Fibroblast of skin of back (primary cell): ENCODE data around the gene RSRC2.
"Not testable (repeated sequence)": the region's sequence is repeated elsewhere in the genome, so short reads cannot be mapped to it uniquely, and the experiment has no call there.

Experiments used
- DNase-seq: peaks from one replicate; pipeline ENCODE4 v3.0.0-alpha.2; 2013

RSRC2 gene

GRCh38 chr12:122517877-122518276, 8.9 kb downstream of the RSRC2 start:
- peak; percentile 94 for DNase-seq

DNA sequence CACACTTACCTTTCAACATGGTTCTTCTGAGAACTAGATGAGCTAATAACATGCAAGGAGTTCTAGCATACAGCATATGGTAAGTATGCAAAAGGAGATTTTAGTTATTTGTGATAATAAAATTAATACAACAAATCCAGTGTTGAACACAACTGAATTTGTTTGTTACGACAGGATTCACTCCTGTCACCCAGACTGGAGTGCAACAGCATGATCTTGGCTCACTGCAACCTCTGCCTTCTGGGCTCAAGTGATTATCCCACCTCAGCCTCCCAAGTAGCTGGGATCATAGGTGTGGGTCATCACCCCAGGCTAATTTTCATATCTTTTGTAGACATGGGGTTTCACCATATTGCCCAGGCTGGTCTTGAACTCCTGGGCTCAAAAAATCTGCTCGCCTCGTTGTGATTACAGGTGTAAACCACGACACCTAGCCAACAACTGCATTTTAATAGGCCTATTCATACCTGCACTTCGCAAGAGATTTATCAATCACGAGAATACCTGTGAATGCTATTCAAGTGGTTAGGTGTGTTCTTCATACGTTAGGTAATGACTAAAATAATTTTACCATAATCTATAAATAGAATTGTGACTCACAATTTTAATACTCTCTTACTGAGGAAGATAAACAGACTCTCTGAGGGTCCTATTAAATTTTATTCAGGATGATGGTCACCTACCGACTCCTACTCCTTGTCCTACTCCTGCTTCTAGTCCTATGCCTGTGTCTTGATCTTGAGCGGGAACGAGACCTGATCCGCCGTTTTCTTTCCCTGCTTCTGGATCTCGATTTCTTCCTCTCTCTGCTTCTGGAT, 10.0 kb downstream of the RSRC2 start:
- DNase-seq = no peak

DNA sequence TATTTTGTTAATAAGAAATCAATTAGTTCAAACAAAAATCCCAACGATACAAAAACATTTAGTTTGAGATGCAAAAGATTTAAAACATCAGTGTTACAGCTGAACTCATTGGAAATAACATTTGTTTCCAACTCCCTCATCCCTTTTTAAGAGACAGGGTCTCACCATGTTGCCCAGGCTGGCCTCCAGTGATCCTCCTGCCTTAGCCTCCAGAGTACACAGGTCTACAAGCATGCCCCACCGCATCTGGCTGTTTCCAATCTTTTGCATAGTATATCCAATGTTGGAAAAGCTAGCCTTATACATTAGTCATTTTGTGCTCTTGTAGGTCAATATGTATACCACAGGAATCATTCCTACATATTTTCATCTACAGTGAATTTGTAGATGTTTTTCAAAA, 11.5 kb downstream of the RSRC2 start:
- no peak for DNase-seq

- DNase-seq = no peak
These were observed 13.1 kb downstream of the RSRC2 start for GRCh38 chr12:122513660-122514059.

DNA sequence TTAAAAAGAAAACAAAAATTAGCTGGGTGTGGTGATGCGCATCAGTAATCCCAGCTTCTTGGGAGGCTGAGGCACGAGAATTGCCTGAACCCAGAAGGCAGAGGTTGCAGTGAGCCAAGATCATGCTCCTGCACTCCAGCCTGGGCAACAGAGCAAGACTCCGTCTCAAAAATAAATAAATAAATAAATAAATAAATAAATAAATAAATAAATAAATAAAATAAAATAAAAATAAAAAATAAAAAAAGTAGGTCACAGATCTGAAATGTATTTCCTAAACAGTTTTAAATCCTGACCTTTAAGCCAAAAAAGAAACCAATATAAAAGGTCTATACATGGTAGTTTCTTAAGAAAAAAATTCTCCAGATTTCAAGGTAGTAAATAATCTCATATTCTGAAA, 13.7 kb downstream of the RSRC2 start:
- not testable (repeated sequence) for DNase-seq

DNA sequence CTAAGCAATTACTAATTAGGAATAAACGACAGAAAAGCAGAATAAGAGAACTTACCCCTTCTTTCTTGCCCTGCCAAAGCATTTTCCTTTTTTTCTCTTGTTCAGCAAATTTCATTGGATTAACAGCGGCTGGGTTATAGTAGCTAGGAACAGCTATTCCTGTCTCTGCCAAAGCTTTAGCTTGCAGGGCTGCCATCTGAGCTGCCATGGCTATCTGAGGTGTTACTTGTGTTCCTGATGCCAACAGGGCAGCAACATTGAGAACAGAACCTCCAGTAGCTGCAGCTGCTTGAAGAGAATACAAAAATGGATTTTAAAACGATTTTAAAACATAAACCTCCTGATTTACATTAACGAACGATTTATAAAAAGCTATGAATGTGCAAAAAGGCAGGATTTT, 18.6 kb downstream of the RSRC2 start:
- DNase-seq = no peak

- no peak for DNase-seq
These were observed 20.3 kb downstream of the RSRC2 start for GRCh38 chr12:122506393-122506938.

- DNase-seq = no peak
These were observed 21.2 kb downstream of the RSRC2 start for GRCh38 chr12:122505419-122506051.

GRCh38 chr12:122503783-122504590, 22.7 kb downstream of the RSRC2 start:
- DNase-seq = no peak

DNA sequence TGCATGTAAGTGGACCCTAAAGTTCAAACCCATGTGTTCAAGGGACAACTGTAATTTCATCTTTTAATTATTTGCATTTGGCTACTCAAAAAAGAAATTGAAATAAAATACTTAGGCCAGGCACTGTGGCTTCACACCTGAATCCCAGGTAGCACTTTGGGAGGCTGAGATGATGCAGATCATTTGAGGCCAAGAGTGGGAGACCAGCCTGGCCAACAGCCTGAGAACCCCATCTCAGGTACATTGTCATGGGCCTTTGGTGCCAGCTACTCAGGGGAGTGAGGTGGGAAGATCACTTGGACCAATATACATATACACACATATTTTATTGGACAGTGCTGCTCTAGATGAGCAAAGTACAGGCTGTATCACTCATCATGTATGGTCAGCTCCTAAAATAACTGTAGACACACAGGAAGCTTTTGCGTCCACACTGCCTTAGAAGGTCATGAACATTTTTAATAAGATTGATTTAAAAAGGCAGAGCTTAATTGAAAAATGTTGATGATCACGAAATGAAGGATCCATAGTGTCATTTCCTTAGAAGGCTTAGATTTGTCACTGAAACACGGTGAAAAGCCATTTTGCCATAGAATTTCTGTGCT, 23.5 kb downstream of the RSRC2 start:
- DNase-seq = no peak

- no peak for DNase-seq
These were observed 25.2 kb downstream of the RSRC2 start for GRCh38 chr12:122501489-122501989.

DNA sequence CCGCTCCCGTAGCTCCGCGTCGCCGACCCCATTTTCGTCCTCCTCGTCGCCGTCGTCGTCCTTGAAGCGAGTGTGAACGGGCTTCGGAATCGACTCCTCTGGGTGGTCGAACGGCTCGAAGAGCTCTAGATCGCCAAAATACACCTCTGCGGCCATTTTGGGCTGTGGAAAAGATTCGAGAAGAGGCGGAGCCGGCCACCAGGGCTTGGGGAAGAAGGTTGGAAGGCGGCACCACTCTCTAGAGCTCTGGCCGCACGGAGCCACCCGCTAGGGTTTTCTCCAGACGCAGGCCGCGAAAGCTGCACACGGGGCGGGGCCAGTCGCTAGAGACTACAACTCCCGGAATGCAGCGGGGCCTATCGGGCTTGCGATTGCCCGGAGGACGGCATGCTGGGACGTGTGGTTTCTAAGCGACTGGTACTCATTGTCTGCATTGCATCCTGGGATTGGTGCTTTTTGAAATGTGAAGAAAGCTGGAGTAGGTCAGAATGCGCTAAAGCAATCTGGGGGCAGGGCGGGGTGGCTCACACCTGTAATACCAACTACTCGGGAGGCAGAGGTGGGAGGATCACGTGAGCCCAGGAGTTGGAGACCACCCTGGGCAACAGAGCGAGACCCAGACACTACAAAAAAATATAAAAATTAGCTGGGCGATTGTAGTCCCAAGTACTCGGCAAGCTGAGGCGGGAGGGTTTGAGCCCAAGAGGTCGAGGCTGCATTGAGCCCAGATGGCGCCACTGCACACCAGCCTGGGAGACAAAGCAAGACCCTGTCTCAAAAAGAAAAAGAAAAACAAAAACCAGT, 25.8 kb downstream of the RSRC2 start, which contains the start of gene ZCCHC8:
ZCCHC8 (minus strand) TSS at position 248 of the 804 bp plus-strand sequence; CDS start at position 156, 92 bp downstream.
- DNase-seq = peak; percentile 98

- DNase-seq = peak; percentile 62
These were observed 26.6 kb downstream of the RSRC2 start for GRCh38 chr12:122499991-122500684.

DNA sequence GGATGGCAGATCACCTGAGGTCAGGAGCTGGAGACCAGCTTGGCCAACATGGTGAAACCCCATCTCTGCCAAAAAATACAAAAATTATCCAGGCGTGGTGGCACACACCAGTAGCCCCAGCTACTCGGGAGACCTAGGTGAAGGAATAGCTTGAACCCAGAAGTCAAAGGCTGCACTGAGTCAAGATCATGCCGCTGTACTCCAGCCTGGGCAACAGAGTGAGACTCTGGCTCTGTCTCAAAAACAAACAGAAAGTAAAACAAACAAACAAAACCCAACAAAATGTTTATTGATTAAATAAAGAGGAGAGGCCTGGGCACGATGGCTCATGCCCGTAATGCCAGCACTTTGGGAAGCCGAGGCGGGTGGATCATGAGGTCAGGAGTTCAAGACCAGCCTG, 31.5 kb downstream of the RSRC2 start:
- no peak for DNase-seq

- not testable (repeated sequence) for DNase-seq
These were observed 33.5 kb downstream of the RSRC2 start for GRCh38 chr12:122493222-122493621.

DNA sequence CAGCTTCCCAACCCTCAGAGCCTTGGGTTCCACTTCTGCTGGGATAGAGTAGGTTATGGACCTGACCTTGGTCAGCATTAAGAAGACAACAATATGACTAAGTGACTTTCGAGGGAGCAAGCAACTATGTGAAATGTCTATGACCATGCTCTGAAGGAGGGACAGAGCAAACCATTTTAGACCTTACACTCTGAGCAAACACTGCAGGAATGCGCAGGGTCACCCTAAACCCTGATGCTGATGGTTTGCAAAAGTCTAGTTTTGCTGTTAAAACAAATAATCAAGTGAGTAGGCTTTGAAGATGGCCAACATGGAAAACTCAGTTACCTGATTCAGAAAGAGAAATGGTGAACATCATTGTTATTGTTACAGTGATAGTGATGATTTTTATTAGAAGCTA, 34.7 kb downstream of the RSRC2 start:
- no peak for DNase-seq

- no peak for DNase-seq
These were observed 37.7 kb downstream of the RSRC2 start for GRCh38 chr12:122489038-122489437.

DNA sequence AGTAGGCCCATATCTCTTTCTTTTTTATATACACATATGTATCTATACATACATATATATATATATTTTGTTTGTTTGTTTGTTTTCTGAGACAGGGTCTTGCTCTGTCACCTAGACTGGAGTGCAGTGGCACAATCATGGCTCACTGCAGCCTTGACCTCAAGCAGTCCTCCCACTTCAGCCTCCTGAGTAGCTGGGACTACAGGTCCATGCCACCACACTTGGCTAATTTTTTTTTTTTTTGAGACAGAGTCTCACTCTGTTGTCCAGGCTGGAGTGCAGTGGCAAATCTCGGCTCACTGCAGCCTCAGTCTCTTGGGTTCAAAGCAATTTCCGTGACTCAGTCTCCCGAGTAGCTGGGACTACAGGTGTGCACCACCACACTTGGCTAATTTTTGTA, 38.9 kb downstream of the RSRC2 start:
- DNase-seq = not testable (repeated sequence)

DNA sequence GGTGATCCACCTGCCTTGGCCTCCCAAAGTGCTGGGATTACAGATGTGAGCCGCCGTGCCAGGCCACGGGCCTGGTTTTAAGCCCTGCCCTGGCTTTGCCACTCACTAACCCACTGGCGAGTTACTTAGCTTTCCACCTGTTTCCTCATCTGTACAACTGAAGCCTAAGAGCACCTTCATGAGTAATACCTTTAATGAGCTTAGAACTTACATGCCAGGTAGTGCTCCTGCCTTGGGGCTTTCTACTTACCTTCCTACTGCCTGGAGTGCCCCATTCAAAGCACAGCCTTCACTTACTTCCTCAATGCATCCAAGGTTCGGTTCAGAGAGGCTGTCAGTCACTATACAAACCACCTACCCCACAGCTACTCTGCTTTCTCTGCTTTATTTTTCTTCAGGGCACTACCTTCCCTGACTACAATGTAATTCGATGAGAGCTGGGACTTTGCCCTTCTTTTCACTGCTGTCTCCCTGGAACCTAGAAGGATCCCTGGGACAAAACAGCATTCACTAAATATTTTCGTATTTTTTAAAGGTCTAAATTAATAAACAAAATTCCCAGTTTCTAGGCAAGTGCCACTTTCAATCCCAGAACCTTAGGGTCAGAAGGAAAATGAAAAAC, 39.8 kb downstream of the RSRC2 start:
- no peak for DNase-seq

- DNase-seq = not testable (repeated sequence)
These were observed 40.4 kb downstream of the RSRC2 start for GRCh38 chr12:122486360-122486759.
